Stimulated activated CD4-positive, alpha-beta T cell treated with anti-CD3 and anti-CD28 coated beads, Interleukin-1b, Interleukin-23, amount 100 ng/mL, for 48 hours (primary cell): ENCODE measurements around the gene TMC4.
"Not testable (repeated sequence)": the region's sequence is repeated elsewhere in the genome, so short reads cannot be mapped to it uniquely, and the experiment has no call there.

Source experiments
- DNase-seq: peaks from one replicate; pipeline ENCODE4 v3.0.0-alpha.2; 2020

Gene TMC4

GRCh38 chr19:54178581-54179261 lies 5.8 kb upstream of the TMC4 start:
- DNase-seq = no peak

GRCh38 chr19:54173951-54174834 lies 1.2 kb upstream of the TMC4 start:
- DNase-seq = no peak

- DNase-seq = no peak
Measured at GRCh38 chr19:54173359-54173699, 369 bp upstream of the TMC4 start.

- not testable (repeated sequence) for DNase-seq
Measured at GRCh38 chr19:54171736-54172431, 1.1 kb downstream of the TMC4 start.

- DNase-seq = no peak
Measured at GRCh38 chr19:54169149-54169740, 3.7 kb downstream of the TMC4 start.

- peak; percentile 89 for DNase-seq
Measured at GRCh38 chr19:54168174-54168917, 4.6 kb downstream of the TMC4 start.

GRCh38 chr19:54165222-54165621 lies 7.7 kb downstream of the TMC4 start:
- no peak for DNase-seq

GRCh38 chr19:54164369-54165068 lies 8.4 kb downstream of the TMC4 start:
- peak; percentile 64 for DNase-seq

- no peak for DNase-seq
Measured at GRCh38 chr19:54162884-54163283, 10.1 kb downstream of the TMC4 start.

GRCh38 chr19:54162241-54162805 lies 10.6 kb downstream of the TMC4 start:
- peak; percentile 82 for DNase-seq

GRCh38 chr19:54160854-54161253 lies 12.1 kb downstream of the TMC4 start:
- no peak for DNase-seq

- DNase-seq = no peak
Measured at GRCh38 chr19:54160182-54160811, 12.7 kb downstream of the TMC4 start.

GRCh38 chr19:54159352-54160181 lies 13.4 kb downstream of the TMC4 start, which contains the start of gene LENG1:
Gene LENG1, minus strand, starts transcription at chr19:54159721. Its CDS starts 26 bp downstream, at chr19:54159695.
- peak; percentile 100 for DNase-seq

- DNase-seq = peak; percentile 37
Measured at GRCh38 chr19:54158812-54159351, 14.1 kb downstream of the TMC4 start.

GRCh38 chr19:54156953-54157352 lies 16.0 kb downstream of the TMC4 start:
- no peak for DNase-seq

- no peak for DNase-seq
Measured at GRCh38 chr19:54156490-54156889, 16.5 kb downstream of the TMC4 start.

- no peak for DNase-seq
Measured at GRCh38 chr19:54155694-54156093, 17.3 kb downstream of the TMC4 start.

- DNase-seq = peak; percentile 42
Measured at GRCh38 chr19:54154603-54155345, 18.2 kb downstream of the TMC4 start.
